HG03039 (cell line): ENCODE measurements around the gene MED27.

Experiments
- ATAC-seq: cut with Tn5 transposase; IDR thresholded peaks from one replicate; pipeline ENCODE4 v1.9.1; 2021; ENCODE audit warnings: mild to moderate bottlenecking, moderate library complexity; ENCODE audit not compliant: unreplicated experiment

The MED27 gene

GRCh38 chr9:131887680-131888079 is 192.0 kb downstream of the MED27 start:
- no peak for ATAC-seq

- no peak for ATAC-seq
These were observed 192.8 kb downstream of the MED27 start for GRCh38 chr9:131886826-131887225.

GRCh38 chr9:131885144-131885609 is 194.5 kb downstream of the MED27 start:
- ATAC-seq: no peak

- no peak for ATAC-seq
These were observed 195.4 kb downstream of the MED27 start for GRCh38 chr9:131884222-131884621.

GRCh38 chr9:131880833-131881583 is 198.7 kb downstream of the MED27 start:
- ATAC-seq: no peak

GRCh38 chr9:131879911-131880290 is 199.8 kb downstream of the MED27 start:
- ATAC-seq: no peak

- ATAC-seq: no peak
These were observed 200.3 kb downstream of the MED27 start for GRCh38 chr9:131879181-131879910.

- no peak for ATAC-seq
These were observed 203.2 kb downstream of the MED27 start for GRCh38 chr9:131876486-131876885.

- no peak for ATAC-seq
These were observed 203.7 kb downstream of the MED27 start for GRCh38 chr9:131875828-131876485.

- no peak for ATAC-seq
These were observed 204.6 kb downstream of the MED27 start for GRCh38 chr9:131874916-131875670.

- no peak for ATAC-seq
These were observed 205.2 kb downstream of the MED27 start for GRCh38 chr9:131874447-131874846.

GRCh38 chr9:131873891-131874440 is 205.7 kb downstream of the MED27 start:
- no peak for ATAC-seq

- no peak for ATAC-seq
These were observed 206.3 kb downstream of the MED27 start for GRCh38 chr9:131873335-131873734.

- ATAC-seq: no peak
These were observed 207.0 kb downstream of the MED27 start for GRCh38 chr9:131872702-131873101.

- no peak for ATAC-seq
These were observed 207.7 kb downstream of the MED27 start for GRCh38 chr9:131872006-131872405.

- ATAC-seq: no peak
These were observed 209.5 kb downstream of the MED27 start for GRCh38 chr9:131870156-131870555.

GRCh38 chr9:131869348-131869747 is 210.3 kb downstream of the MED27 start:
- ATAC-seq: no peak

GRCh38 chr9:131868766-131869165 is 210.9 kb downstream of the MED27 start:
- ATAC-seq: no peak

- ATAC-seq: no peak
These were observed 212.0 kb downstream of the MED27 start for GRCh38 chr9:131867611-131868192.

GRCh38 chr9:131865446-131866195 is 214.0 kb downstream of the MED27 start:
- ATAC-seq: no peak
